GM08714 (cell line): ENCODE results near the gene CALU.

Experiments used
- H3K4me3 ChIP-seq: fragments of 200-500 bp; sonication (Bioruptor generic); 2 replicates; pipeline ENCODE4 v1.5.1; 2014; ENCODE audit warnings: mild to moderate bottlenecking, low read length, inconsistent platforms
- ZNF274 ChIP-seq: IDR thresholded peaks from 2 replicates; pipeline ENCODE4 v1.6.1; 2012; ENCODE audit warnings: mild to moderate bottlenecking, low read depth, low read length

Gene CALU

DNA sequence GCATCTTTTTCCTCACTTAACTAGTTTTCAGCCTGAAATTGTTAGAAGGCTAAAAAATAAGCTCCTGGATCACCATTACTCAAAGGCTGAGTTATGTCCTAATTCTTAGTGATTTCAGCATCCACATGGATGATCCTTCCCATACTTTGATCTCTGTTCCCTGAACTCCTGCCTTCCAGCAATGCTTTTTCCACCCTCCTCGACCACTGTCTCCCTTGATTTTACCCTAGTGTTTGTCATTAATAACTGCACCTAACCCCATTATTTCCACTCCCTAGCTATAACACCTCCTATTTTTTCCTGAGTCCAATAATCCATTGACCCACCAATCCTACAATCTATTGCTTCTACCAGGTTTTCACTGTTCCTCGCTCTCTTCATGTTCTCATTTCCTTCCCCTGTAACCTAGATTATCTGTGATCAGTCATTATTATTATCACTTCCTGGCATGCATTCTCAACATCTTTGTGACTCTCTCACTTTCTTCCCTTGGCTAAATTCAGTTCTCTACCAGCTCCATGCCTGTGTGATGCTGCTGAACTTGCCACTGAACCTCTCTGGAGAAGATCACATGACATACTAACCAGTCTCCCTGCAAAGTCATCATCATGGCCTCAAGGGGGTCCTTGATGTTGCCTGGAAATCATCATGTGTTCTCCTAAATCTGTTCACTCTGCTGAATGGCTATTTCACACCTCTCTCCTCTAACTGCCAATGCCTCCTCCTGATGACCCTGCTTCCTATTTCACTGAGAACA lies 6.5 kb upstream of the CALU start:
- no peak overlapping the region for H3K4me3 ChIP-seq
- no peak for TF ChIP-seq ZNF274

DNA sequence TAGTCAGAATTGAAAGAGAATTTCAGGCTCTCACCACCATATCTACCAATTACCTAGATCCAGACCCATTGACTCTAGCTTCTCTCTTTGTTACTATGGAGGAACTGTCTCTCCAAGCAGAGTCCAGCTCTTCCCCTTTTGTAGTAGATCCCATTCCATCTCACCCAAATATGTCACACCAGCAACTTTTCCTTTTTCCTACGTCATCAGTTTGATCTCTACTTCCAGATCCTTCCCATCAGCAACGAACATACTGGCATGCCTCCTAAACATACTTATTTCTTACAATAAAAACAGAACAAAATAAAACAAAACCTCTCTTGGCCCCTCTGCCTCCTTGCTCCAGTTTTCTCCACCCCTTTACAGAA lies 5.9 kb upstream of the CALU start:
- H3K4me3 ChIP-seq: no peak overlapping the region
- TF ChIP-seq ZNF274: no peak

DNA sequence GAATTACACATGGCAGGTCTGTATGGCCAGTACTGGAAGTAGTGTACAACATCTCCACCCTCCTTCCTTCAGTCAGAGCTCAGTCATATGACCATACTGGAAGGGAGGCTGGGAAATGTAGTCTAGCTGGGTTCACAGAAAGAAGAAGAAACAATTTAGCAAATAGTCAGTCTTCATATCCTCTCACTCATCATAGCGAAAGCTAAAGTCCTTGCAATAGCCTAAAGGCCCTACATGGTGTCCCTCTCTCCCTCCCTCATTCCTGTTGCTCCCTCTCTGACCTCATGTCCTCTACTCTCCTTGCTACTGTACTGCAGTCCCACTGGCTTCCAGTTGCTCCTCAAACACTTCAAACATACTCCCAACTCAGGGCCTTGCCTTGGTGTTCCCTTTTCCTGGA lies 4.3 kb upstream of the CALU start:
- H3K4me3 ChIP-seq: no peak overlapping the region
- no peak for TF ChIP-seq ZNF274

DNA sequence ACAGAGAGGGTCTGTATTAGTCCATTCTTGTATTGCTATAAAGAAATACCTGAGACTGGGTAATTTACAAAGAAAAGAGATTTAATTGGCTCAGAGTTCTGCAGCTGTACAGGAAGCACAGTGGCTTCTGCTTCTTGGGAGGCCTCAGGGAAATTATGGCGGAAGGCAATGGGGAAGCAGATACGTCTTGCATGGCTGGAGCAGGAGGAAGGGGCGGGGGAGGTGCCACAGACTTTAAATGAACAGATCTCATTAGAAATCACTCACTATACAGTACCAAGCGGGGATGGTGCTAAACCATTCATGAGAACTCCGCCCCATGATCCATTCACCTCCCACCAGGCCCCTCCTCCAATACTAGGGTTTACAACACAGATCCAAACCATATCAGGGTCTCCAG lies 3.7 kb upstream of the CALU start:
- no peak overlapping the region for H3K4me3 ChIP-seq

DNA sequence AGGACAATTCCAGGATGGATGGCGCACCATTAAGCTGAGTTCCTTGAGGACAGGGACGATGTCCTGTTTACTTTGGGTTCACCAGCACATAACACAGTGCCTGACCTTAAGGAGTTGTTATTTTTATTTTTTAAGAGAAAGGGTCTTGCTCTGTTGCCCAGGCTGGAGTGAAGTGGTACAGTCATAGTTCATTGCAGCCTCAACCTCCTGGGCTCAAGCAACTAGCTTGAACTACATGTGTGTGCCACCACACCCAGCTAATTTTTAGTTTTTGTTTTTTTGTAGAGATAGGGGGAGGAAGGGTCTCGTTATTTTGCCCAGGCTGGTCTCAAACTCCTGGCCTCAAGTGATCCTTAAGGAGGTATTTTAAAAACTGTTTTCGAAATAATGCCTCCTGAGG lies 1.7 kb upstream of the CALU start:
- no peak for TF ChIP-seq ZNF274
- H3K4me3 ChIP-seq: no peak overlapping the region

More for the DNA sequence above, 3.7 kb upstream of the CALU start:
- TF ChIP-seq ZNF274: no peak

DNA sequence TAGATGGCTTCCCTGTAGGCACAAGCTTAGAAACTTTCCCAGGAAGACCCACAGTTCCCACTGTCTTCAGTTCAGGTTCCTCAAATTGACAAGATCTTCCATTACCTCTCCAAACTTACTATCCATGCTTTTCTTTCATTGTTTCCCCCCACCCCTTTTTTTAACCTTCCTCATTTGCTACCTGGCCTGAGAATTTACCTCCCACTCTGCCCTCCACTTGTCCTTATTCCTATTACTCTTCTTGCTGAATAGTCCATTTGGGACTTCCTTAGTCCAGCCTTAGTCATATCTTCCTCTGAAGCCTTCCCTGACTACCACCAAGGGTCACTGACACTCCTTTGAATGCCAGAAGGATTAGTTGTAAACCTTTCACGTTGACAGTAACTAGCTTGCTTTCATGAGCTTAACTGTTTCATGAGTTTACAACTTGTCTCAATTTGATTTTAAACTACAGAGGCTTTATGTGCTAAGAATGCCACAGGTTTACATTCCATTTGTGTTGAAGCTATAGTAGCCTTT lies 1.2 kb upstream of the CALU start:
- H3K4me3 ChIP-seq: no peak overlapping the region
- no peak for TF ChIP-seq ZNF274

DNA sequence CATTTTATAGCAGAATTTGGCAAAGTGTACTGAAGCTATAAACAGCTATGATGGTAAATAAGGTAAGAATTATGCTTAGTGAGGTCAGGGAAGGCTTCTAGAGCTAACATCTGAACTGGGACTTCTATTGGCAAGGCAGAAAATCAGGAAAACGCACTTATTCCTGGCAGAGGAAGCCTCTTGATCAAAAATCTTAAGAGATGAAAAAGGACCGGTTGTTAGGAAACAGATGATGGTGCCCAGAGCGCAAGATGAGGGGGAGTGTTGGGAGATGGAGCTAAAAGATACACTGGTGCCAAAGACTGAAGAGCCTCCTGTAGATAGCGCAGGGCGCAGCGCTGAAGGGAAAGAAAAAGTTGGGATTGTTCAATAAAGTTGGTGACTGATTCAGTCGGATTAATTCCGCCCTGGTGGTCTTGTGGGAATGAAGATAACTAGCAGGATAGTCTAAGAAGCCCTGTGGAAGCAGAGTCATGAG lies 550 bp upstream of the CALU start:
- no peak for TF ChIP-seq ZNF274
- peak overlapping the region; percentile 87 for H3K4me3 ChIP-seq

DNA sequence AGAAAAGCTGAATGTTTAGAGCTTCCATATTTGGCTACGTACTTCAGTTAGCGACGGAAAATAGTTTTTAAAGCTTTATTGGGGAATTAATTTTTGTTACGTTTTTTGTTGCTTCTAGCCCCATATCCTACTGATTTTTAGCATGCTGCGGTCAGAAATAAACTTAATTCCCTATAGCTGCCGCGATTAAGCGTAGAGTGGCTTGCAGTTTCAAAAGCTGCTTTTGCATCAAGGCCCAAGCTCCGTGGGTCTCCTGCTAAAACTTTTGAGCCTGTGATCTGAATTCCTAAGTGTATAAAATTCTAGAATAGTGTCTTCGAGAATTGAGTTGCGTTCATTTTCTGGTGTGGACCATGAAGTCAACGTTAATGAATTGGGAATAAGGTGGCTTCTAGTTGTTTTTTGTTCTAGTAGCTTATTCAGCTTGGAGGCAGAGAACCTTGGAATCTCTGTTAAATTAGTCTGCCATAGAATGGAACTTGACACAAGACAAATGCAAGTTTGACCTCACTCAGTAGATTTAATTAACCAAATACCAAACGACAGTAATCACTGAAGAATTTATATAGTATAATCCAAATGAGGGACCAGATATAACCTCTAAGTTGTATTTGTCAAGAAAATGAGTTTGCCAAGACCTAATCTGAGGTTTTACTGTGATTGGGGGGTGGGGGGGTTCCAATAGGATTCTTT lies 977 bp downstream of the CALU start:
- peak overlapping the region; percentile 87 for H3K4me3 ChIP-seq
- TF ChIP-seq ZNF274: no peak

DNA sequence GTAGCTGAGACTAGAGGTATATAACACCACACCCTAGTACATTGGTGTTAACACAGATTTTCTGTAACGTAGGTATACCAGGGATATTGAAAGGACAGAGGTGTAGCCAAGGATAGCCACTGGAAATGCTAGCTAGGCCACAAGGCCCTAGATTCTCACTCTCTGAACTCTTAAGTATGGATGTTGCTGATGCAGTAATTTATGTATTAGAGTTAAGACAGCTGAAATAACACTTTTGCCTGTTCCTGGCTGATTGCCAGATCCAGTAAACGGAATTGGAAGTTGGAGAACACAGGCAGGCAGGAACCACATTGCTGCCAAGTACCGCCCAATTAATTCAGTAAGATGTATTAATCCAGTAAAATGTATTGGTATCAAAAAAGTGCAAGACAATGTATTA lies 1.8 kb downstream of the CALU start:
- TF ChIP-seq ZNF274: no peak
- H3K4me3 ChIP-seq: no peak overlapping the region; the same call in 1 of the 2 replicates

DNA sequence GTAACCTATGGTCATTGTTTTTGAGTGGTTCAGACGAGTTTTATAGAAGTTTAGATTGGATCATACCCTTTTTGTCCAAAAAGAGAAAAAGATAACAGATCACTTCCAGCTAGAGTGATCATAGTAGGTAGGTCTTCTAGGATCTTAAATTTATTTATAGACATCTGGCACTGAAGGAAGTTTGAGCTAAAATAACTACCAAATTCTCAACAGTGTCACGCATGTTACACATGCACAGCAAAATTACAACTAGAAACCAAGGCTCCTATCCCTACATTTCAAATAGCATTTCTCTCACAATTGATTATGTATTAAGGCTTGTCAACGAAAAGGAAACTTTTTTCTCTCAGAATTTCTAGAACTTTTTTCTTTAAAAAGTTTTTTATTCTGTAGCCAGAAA lies 2.3 kb downstream of the CALU start:
- no peak for TF ChIP-seq ZNF274

DNA sequence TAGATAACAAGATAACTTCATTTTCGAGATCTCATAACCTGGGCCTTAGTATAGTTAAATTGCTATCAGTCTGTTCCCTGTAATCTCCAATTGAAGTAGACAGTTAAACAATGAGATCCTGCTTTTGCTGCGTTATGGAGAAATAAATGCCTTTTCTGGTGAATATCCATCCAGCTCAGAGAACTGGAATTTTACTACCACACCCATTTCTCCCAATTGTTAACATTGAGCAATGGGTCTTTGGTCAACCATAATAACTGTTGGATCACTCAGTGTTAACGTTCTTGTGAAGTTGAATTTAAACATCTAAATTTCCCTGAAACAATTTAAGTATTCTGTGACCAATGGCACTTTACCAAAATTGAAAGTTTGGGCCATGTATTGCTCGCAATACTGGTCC lies 3.0 kb downstream of the CALU start:
- TF ChIP-seq ZNF274: no peak
- no peak overlapping the region for H3K4me3 ChIP-seq

More for the DNA sequence above, 2.3 kb downstream of the CALU start:
- no peak overlapping the region for H3K4me3 ChIP-seq

DNA sequence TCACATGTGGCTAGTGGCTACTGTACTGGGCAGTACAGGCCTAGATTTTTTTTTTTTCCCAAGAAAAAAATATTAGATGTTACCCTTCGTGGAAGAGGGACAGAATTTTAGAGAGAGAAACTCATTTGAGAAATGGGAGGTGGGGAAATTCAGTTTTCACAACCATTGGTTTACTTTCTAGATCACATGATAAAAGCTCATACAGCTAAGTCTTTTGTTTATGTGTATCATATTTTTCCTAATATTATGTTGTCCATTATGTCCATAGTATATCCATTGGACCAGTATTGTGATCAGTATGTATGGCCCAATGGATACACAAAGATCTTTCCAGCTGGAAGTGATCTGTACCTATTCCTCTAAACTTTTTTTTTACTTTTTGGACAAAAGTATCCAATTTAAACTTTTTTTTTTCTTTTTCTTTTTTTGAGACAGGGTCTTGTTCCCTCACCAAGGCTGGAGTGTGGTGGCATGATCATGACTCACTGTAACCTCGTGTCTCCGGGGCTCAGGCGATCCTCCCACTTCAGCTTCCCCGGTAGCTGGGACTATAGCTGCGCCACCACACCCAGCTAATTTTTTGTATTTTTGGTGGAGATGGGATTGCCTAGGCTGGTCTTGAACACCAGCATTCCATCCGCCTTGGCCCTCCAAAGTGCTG lies 4.1 kb downstream of the CALU start:
- no peak for TF ChIP-seq ZNF274
- no peak overlapping the region for H3K4me3 ChIP-seq

DNA sequence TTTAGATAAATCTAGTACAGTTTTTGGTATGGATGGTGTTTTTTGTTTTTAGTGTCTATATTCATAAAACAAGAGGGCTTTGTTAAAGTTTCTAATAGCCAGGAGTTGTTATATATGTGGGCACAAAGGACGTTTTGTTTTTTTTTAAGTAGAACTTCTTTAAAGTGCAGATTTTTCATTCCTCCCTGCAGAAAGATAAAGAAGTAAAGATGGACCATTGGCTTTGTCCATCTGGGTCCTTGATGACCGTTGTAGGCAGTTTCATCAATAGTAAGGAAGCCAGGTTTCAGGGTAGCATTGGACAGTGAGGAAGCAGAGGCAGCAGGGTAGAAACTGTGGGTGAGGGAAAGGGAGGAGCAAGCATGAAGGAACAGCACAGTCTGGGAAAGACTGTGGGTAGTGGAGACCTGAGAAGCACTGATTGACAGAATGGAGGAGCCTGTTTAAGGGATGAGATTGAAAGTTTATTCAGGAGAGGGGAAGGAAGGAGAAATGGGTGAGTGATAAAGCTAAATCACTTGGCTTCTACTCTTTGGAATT lies 5.3 kb downstream of the CALU start:
- no peak for TF ChIP-seq ZNF274
- no peak overlapping the region for H3K4me3 ChIP-seq

DNA sequence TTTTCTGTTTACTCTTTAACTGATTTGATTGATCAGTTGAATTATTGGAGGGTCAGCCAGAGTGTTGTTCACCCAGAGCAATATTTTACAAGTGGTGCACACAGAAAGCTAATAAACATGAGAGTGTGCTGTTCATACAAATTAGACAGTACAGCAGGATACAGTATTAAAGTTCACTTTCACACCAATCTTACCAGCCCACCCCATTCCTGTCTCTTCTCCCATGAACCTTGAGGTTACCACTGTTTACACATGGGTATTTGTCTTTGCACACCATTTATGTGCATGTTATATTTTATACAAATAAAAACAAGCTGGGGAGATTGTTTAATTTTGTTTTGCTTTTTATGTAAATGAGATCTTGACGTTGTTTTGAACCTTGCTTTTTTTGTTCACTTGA lies 6.5 kb downstream of the CALU start:
- H3K4me3 ChIP-seq: no peak overlapping the region
- no peak for TF ChIP-seq ZNF274
